Activated CD8-positive, alpha-beta memory T cell treated with anti-CD3 and anti-CD28 coated beads, Interleukin-2, amount 10 ng/mL, durations not matched to agents 7 days and 5 days (primary cell): ENCODE measurements around the gene SCO2. TPM values are rescaled to one million over a fixed set of nuclear protein-coding genes. Genes with fewer than 3 reads are reported as not detected.
A peak's percentile ranks its signal among the peaks of the same experiment; 100 is the strongest.

Experiments used
- ATAC-seq: fragments of 150-1000 bp; cut with Tn5 transposase; one replicate; pipeline ENCODE4 v1.10.0; 2021; ENCODE audit warnings: moderate library complexity
- CTCF ChIA-PET: fragments of 350-600 bp; sonication (Branson Sonifier 250); formaldehyde crosslinking; loops from one replicate; lab custom pipeline; 2021; ENCODE audit warnings: antibody characterized with exemption; lab: Charles Lee
- DNase-seq: peaks from one replicate; pipeline ENCODE4 v3.0.0-alpha.2; 2020
- H3K27ac Mint-ChIP-seq: one replicate; pipeline ENCODE4 v1.8.0; 2021; ENCODE audit warnings: mild to moderate bottlenecking, mixed read lengths
- H3K27me3 Mint-ChIP-seq: one replicate; pipeline ENCODE4 v1.8.0; 2021; ENCODE audit warnings: mixed read lengths
- H3K36me3 Mint-ChIP-seq: one replicate; pipeline ENCODE4 v1.8.0; 2021; ENCODE audit warnings: mild to moderate bottlenecking, mixed read lengths
- H3K4me1 Mint-ChIP-seq: one replicate; pipeline ENCODE4 v1.8.0; 2021; ENCODE audit warnings: mixed read lengths
- H3K4me3 Mint-ChIP-seq: one replicate; pipeline ENCODE4 v1.8.0; 2021; ENCODE audit warnings: mild to moderate bottlenecking, moderate library complexity, mixed read lengths
- H3K9me3 Mint-ChIP-seq: one replicate; pipeline ENCODE4 v1.8.0; 2022; ENCODE audit warnings: low read depth, mixed read lengths
- total RNA-seq, 2 experiments: library from RNA; stranded (reverse); gene quantifications; one replicate each; pipeline ENCODE4 v1.2.3, GENCODE V29; 2021

Gene SCO2
- total RNA-seq: 10 to 100 TPM in 1 of 2 experiments, 1 to 10 TPM in 1; 9.1 to 11.6 TPM

GRCh38 chr22:50525104-50525857, at the start of gene SCO2:
Gene SCO2 (minus strand): TSS chr22:50525598. CDS start chr22:50524411, 1,187 bp downstream.
- DNase-seq: peak; percentile 97
- Mint-ChIP-seq H3K4me3 (peak within 1 kb of the TSS; percentile 80), H3K4me1 (peaks cover 44% of the 10 kb centered on the region), H3K27me3 (no peaks in the 10 kb centered on the region), H3K27ac (peak within 1 kb of the TSS; percentile 94), H3K9me3 (no peaks in the 10 kb centered on the region), H3K36me3 (peaks cover 25% of the 10 kb centered on the region)
- peak; percentile 59 for ATAC-seq
- CTCF ChIA-PET: interaction anchor here (0.6 to 7.1 kb wide), 38 partner anchors 10 to 281 kb away, joined by 3 to 81 read pairs (median 5); partner anchors contain the start of genes ARSA, CHKB, HDAC10 and KLHDC7B

- CTCF ChIA-PET: interaction anchor here (1.5 to 3.6 kb wide), 3 partner anchors 11 to 47 kb away, joined by 3 to 24 read pairs (median 10); partner anchors contain the start of gene SYCE3
- Mint-ChIP-seq H3K27me3 (no peaks in the 10 kb centered on the region), H3K4me1 (peaks cover 7% of the 10 kb centered on the region), H3K36me3 (peaks cover 17% of the 10 kb centered on the region), H3K4me3 (no peak overlapping the region), H3K9me3 (no peaks in the 10 kb centered on the region), H3K27ac (no peak overlapping the region)
- DNase-seq (no peak), ATAC-seq (no peak)
Observed at GRCh38 chr22:50574383-50574755, 49.0 kb upstream of the SCO2 start.

- Mint-ChIP-seq H3K27me3 (no peaks in the 10 kb centered on the region), H3K4me3 (no peak overlapping the region), H3K36me3 (peaks cover 19% of the 10 kb centered on the region), H3K4me1 (peaks cover 7% of the 10 kb centered on the region), H3K27ac (no peak overlapping the region), H3K9me3 (no peaks in the 10 kb centered on the region)
- ATAC-seq: no peak
- no peak for DNase-seq
- CTCF ChIA-PET: interaction anchor here (1.5 to 3.6 kb wide), 4 partner anchors 11 to 47 kb away, joined by 3 to 24 read pairs (median 9); partner anchors contain the start of gene SYCE3
Observed at GRCh38 chr22:50573491-50574382, 48.3 kb upstream of the SCO2 start.

GRCh38 chr22:50572965-50573364, 47.6 kb upstream of the SCO2 start:
- CTCF ChIA-PET: interaction anchor here (0.8 to 2.0 kb wide), 3 partner anchors 10 to 48 kb away, joined by 3 to 11 read pairs (median 7); partner anchors contain the start of gene SYCE3
- no peak overlapping the region for H3K27ac Mint-ChIP-seq
- H3K4me1 Mint-ChIP-seq: peaks cover 7% of the 10 kb centered on the region
- H3K36me3 Mint-ChIP-seq: peaks cover 21% of the 10 kb centered on the region
- H3K9me3 Mint-ChIP-seq: no peaks in the 10 kb centered on the region
- no peak for ATAC-seq
- H3K27me3 Mint-ChIP-seq: no peaks in the 10 kb centered on the region
- no peak overlapping the region for H3K4me3 Mint-ChIP-seq
- DNase-seq: no peak

- no peak overlapping the region for H3K27ac Mint-ChIP-seq
- CTCF ChIA-PET: interaction anchor here (2.0 kb wide), 2 partner anchors 9 to 49 kb away, joined by 7 to 11 read pairs; partner anchors contain the start of gene SYCE3
- H3K36me3 Mint-ChIP-seq: peaks cover 24% of the 10 kb centered on the region
- no peaks in the 10 kb centered on the region for H3K27me3 Mint-ChIP-seq
- H3K9me3 Mint-ChIP-seq: no peaks in the 10 kb centered on the region
- H3K4me3 Mint-ChIP-seq: no peak overlapping the region
- DNase-seq: no peak
- no peak for ATAC-seq
- H3K4me1 Mint-ChIP-seq: no peaks in the 10 kb centered on the region
Observed at GRCh38 chr22:50571264-50572175, 46.1 kb upstream of the SCO2 start.

- Mint-ChIP-seq H3K4me3 (no peak overlapping the region), H3K4me1 (no peaks in the 10 kb centered on the region), H3K27me3 (no peaks in the 10 kb centered on the region), H3K27ac (no peak overlapping the region), H3K9me3 (no peaks in the 10 kb centered on the region), H3K36me3 (peaks cover 24% of the 10 kb centered on the region)
- CTCF ChIA-PET: no interaction called here
- ATAC-seq: no peak
- DNase-seq: no peak
Observed at GRCh38 chr22:50570861-50571260, 45.5 kb upstream of the SCO2 start.

- ATAC-seq (no peak), DNase-seq (no peak)
- no peaks in the 10 kb centered on the region for H3K27me3 Mint-ChIP-seq
- CTCF ChIA-PET: interaction anchor here (0.7 kb wide), 1 partner anchor 45 kb away, joined by 3 read pairs; the partner anchor contains the start of gene SCO2
- no peak overlapping the region for H3K27ac Mint-ChIP-seq
- no peaks in the 10 kb centered on the region for H3K9me3 Mint-ChIP-seq
- no peaks in the 10 kb centered on the region for H3K4me1 Mint-ChIP-seq
- H3K36me3 Mint-ChIP-seq: peaks cover 24% of the 10 kb centered on the region
- H3K4me3 Mint-ChIP-seq: no peak overlapping the region
Observed at GRCh38 chr22:50569896-50570535, 44.6 kb upstream of the SCO2 start.

- no peak for ATAC-seq
- CTCF ChIA-PET: interaction anchor here (0.7 kb wide), 2 partner anchors 24 to 44 kb away, joined by 3 to 4 read pairs; partner anchors contain the start of gene SCO2
- Mint-ChIP-seq H3K36me3 (peaks cover 21% of the 10 kb centered on the region), H3K4me1 (no peaks in the 10 kb centered on the region), H3K9me3 (no peaks in the 10 kb centered on the region), H3K27me3 (peaks cover 4% of the 10 kb centered on the region), H3K4me3 (no peak overlapping the region), H3K27ac (no peak overlapping the region)
- no peak for DNase-seq
Observed at GRCh38 chr22:50569041-50569459, 43.7 kb upstream of the SCO2 start.

- CTCF ChIA-PET: interaction anchor here (0.7 kb wide), 1 partner anchor 25 kb away, joined by 4 read pairs; no protein-coding TSS in a partner anchor
- DNase-seq: no peak
- Mint-ChIP-seq H3K4me1 (peaks cover 3% of the 10 kb centered on the region), H3K27ac (no peak overlapping the region), H3K9me3 (no peaks in the 10 kb centered on the region), H3K36me3 (peaks cover 21% of the 10 kb centered on the region), H3K4me3 (no peak overlapping the region), H3K27me3 (peaks cover 7% of the 10 kb centered on the region)
- no peak for ATAC-seq
Observed at GRCh38 chr22:50568626-50569025, 43.2 kb upstream of the SCO2 start.

GRCh38 chr22:50567721-50568252, 42.4 kb upstream of the SCO2 start:
- DNase-seq (no peak), ATAC-seq (no peak)
- Mint-ChIP-seq H3K27ac (no peak overlapping the region), H3K4me3 (no peak overlapping the region), H3K36me3 (peaks cover 21% of the 10 kb centered on the region), H3K4me1 (peaks cover 10% of the 10 kb centered on the region), H3K27me3 (peaks cover 7% of the 10 kb centered on the region), H3K9me3 (no peaks in the 10 kb centered on the region)
- CTCF ChIA-PET: interaction anchor here (6.2 kb wide), 1 partner anchor 41 kb away, joined by 69 read pairs; the partner anchor contains the start of genes SCO2 and TYMP

GRCh38 chr22:50564289-50564688, 38.9 kb upstream of the SCO2 start:
- Mint-ChIP-seq H3K27me3 (peaks cover 9% of the 10 kb centered on the region), H3K9me3 (no peaks in the 10 kb centered on the region), H3K27ac (no peak overlapping the region), H3K4me3 (no peak overlapping the region), H3K36me3 (peaks cover 11% of the 10 kb centered on the region), H3K4me1 (peaks cover 20% of the 10 kb centered on the region)
- DNase-seq (no peak), ATAC-seq (no peak)
- CTCF ChIA-PET: interaction anchor here (1.1 to 6.2 kb wide), 8 partner anchors 14 to 94 kb away, joined by 3 to 75 read pairs (median 9); partner anchors contain the start of genes KLHDC7B, LMF2, NCAPH2 and SCO2
